Putamen (tissue), 1 donor: ENCODE measurements around the gene CARD16.
A peak's percentile ranks its signal among the peaks of the same experiment; 100 is the strongest.
"Not testable (repeated sequence)": the region's sequence is repeated elsewhere in the genome, so short reads cannot be mapped to it uniquely, and the experiment has no call there.

Source experiments
- DNase-seq: peaks from one replicate; pipeline ENCODE4 v3.0.0-alpha.2; 2016; ENCODE audit warnings: low spot score

Gene CARD16

DNA sequence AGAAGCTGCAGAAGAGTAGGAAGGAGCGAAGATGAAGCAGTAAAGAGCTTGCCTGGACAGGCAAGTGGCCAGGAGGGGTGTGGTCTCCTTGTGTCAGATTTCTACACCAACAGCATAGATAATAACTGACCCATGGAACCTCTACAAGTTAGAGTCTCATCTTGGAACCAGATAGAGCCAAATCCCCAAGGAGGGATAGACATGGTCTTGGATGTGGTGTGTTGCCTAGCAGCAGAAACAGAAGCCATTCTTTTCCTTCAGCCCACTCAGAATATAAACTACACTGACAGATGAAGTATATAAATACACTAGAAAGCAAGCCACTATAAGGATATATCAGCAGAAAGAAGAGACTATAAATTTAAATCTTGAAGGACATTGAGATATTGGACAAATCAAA lies 4.3 kb upstream of the CARD16 start:
- DNase-seq, result no peak

DNA sequence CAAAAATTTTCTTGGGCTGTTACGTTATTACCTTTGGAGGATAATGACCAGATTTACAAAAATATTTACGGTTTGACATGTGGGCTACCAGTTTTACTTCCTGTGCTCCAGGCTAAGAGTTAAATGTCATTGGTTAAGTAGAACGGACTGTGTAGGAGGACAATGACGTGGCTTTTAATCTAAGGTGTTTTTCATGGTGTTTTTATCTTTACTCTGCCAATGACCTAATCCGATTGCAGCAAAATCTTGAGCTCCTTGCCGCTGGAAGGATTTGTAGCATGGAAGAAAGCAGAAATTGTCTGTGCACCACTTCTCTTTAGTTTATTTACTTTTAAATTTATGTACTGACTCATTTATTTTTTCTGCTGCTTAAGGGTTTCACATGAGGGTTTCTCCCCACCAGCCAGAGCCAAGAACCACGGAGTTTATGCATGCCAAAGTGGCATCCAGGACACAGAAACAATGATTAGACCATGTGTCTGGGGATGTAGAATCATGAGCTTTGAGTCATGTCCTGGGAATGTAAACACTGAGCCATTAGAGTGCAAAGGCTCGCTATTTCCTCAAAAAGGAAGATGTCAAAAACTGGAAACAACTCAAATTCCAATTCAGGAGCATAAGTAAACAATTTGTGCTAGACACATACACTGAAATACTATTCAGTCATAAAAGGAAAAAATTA lies 1.9 kb upstream of the CARD16 start:
- no peak for DNase-seq

- DNase-seq, result no peak
These were observed 651 bp upstream of the CARD16 start for GRCh38 chr11:105045676-105046296.

DNA sequence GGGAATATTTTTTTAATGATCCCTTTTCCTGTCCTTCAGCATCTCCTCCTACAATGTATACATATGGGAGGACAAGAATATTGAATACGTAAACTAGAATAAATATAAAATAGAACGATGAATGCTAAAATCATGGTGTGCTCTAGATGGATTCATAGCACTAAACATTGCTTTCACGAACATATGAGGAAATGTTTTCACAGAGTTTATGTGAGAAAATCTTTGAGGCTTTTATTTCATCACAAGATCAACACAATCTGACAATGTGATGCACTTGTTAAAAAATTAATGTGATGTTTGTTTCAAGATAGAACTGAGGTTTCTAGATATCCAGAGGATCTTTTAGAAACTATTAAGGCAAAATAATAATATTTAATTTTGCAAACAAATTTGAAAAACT lies 3.0 kb downstream of the CARD16 start:
- no peak for DNase-seq

DNA sequence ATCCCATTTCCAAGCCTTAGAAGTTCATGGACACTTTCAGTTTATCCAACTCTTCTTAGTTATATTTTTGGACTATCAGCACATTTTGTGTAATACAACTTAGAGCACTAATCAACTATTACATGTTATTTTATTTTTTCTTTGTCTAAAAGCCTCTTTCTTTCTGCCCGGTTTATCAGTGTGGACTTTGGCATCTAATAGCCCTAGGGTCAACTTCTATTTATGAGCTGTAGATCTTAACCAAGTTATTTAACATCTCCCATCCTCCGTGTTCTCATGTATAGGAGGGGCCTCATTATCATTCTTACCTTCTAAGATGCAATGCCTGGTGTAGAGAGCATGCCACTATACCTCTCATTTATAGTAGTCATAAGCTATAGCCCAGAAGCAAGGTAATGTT lies 4.4 kb downstream of the CARD16 start:
- DNase-seq, result no peak

DNA sequence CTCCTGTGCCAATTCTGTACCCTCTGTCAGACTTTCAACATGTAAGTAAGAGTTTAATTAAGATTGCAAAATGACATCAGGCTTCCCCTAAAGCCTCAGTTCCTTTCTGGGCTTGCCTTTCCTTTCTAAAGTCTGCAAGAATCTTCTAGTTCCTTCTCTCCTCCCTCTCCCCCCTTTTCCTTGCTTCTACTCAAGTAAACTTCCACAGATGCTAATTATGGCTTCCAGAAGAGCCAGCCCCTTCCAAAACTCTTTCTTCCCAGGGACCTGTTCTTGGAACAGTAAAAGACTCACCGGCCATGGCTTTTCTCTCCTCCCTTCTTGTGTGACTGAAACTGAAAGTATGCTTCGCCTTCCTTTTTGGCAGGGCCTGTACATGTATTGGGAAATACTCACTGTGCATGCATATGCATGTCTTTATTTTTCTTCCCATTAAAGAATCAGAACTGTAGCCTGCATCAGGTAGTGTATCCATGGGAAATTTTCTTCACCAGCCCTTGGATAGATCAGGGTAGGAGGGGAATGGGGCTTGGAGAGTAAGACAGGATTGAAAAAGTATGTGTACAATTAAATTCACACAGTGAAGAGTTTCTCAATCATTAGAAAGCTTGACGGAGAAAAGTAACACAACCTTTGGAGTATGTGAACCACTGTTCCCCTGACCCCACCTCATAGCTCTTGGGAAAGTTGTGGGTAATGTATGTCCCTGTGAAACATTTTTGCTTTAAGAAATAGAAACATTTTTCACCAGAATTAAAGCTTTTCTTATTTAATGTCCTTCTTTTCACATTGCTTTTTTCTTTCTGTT lies 10.1 kb downstream of the CARD16 start, which contains the start of gene CASP1:
CASP1 (minus strand) TSS at position 332 of the 808 bp plus-strand sequence; CDS start at position 301, 31 bp downstream.
- peak; percentile 22 for DNase-seq

GRCh38 chr11:105034388-105034787 lies 10.7 kb downstream of the CARD16 start:
- not testable (repeated sequence) for DNase-seq

- no peak for DNase-seq
These were observed 11.4 kb downstream of the CARD16 start for GRCh38 chr11:105033781-105034180.

DNA sequence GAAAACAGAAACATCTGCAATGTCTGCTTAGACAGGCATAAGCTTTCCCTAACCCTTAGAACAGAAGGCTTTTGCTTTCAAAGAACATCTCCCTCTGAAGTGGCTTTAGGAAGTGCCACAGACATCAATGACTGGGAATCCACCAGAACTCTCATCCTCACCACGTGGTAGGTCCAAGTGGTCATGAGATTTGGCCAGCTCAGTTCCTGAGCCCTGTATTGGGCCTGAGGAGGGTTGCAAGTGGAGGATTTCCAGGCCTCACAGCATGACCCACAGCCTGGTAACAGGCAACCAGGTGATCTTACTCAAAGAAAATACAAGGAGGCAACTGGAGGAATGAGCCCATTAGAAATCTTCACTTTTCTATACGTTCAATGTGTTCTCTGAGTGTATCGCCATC lies 11.8 kb downstream of the CARD16 start:
- no peak for DNase-seq

GRCh38 chr11:105032495-105032894 lies 12.6 kb downstream of the CARD16 start:
- no peak for DNase-seq

GRCh38 chr11:105027678-105028077 lies 17.5 kb downstream of the CARD16 start:
- DNase-seq, result no peak

DNA sequence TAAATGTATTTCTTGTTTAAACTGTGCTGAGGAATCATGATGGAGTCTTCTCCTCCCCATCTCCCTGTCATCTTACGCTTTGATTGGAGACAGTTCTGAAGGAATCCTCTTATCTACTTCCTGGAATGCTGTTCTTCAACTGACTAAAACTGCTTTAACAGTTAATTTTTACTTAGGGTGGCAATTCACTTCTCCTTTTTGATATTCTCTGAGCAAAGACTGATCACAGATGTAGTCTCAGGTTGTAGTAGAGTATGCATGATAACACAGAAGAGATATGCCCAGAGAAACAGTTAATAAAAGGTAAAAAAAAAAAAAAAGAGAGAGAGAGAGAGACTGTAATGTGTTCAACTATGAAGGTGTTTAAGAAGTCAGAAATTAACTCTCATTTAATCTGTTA lies 20.7 kb downstream of the CARD16 start:
- no peak for DNase-seq

GRCh38 chr11:105023003-105023402 lies 22.1 kb downstream of the CARD16 start, which contains the start of gene CASP5:
TSS of gene CASP5 (minus strand) at chr11:105023168. CDS start at chr11:105023136, 32 bp downstream.
- DNase-seq, result no peak

GRCh38 chr11:105022527-105022926 lies 22.6 kb downstream of the CARD16 start:
- no peak for DNase-seq

GRCh38 chr11:105007463-105007862 lies 37.7 kb downstream of the CARD16 start:
- no peak for DNase-seq

DNA sequence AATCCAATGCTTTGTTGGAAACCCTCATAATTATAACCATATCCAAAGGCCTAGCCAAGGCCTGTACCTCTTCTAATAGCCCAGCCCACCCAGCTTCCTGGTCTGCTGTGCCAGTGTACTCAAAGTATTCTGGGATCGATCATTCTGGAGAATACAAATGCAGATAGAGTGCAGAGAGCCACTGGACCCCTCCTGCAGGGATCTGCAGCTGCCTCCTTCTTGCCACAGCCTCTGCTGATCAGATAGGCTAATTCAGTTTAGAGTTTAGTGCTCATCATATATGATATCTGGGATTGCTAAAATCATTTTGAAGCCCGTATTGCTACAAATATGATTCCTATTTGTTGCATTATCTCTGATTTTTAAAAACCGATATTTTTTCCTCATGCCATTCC lies 39.7 kb downstream of the CARD16 start:
- DNase-seq, result no peak

- DNase-seq, result no peak
These were observed 41.1 kb downstream of the CARD16 start for GRCh38 chr11:105004021-105004420.

DNA sequence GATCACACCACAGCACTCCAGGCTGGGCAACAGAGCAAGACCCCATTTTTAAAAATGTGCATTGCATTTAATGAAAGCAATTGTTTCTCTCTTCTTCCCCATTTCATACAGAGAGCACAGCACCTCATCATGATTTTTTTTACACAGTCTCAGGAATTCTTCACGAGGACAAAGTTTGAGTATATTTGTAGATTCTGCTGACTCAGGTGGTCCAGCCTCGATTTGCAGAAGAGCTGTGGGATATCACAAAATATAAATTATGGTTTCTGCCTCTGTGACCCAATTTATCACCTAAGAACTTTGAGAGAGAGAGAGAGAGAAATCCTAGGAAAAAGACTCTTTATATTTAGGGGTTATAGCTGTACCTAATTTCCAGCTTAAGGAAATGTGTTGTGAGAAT lies 42.0 kb downstream of the CARD16 start:
- DNase-seq, result no peak

- no peak for DNase-seq
These were observed 44.3 kb downstream of the CARD16 start for GRCh38 chr11:105000797-105001196.

GRCh38 chr11:105000167-105000566 lies 45.0 kb downstream of the CARD16 start:
- no peak for DNase-seq

GRCh38 chr11:104999721-105000120 lies 45.4 kb downstream of the CARD16 start:
- no peak for DNase-seq

- no peak for DNase-seq
These were observed 47.8 kb downstream of the CARD16 start for GRCh38 chr11:104997288-104997687.

- no peak for DNase-seq
These were observed 50.1 kb downstream of the CARD16 start for GRCh38 chr11:104995001-104995408.
